HTERT RPE-1 (cell line): ENCODE data around the gene DPP3.
"Not testable (repeated sequence)": the region's sequence is repeated elsewhere in the genome, so short reads cannot be mapped to it uniquely, and the experiment has no call there.

Experiments
- in situ Hi-C: fragments of 300-500 bp; cut with MboI; formaldehyde crosslinking; loops from 4 replicates; pipeline ENCODE4 v1.14.3; 2020; ENCODE audit warnings: low sequenced_read_pairs

DPP3 gene

GRCh38 chr11:66480117-66480938, at the start of gene DPP3:
Gene DPP3 (plus strand): TSS chr11:66480434. CDS start chr11:66482201, 1,767 bp downstream.
- in situ Hi-C loops: no loop called here

- in situ Hi-C loops: not testable (repeated sequence)
These were observed 48.9 kb upstream of the DPP3 start for GRCh38 chr11:66431287-66431686.

- in situ Hi-C loops: not testable (repeated sequence)
These were observed 48.3 kb upstream of the DPP3 start for GRCh38 chr11:66431871-66432329.

GRCh38 chr11:66432597-66432996, 47.6 kb upstream of the DPP3 start:
- in situ Hi-C loops: no loop called here

DNA sequence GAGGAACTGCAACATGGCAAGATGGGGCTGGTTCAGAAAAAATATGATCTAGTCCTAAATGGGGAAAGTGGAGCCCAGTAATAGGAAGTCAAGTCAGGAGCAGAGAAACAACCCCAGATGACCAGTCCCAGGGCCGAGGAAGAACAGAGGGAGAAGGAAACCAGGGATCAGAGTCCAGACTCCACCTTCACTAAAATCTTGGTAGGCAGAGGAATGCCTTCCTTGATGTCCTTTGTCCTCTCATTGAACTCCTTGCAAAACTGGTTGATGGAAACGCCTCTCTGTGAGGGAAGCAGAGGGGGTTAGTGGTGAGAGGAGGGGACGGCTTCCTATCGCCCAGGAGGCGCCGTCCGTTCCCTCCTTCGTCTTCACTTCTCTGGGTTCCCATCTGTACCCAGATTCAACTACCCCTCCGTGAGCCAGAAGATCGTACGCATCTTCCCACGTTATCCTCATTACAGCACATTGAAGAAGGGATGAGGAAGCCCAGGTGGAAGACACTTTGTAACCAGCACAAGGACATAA, 42.2 kb upstream of the DPP3 start:
- in situ Hi-C loops: no loop called here

DNA sequence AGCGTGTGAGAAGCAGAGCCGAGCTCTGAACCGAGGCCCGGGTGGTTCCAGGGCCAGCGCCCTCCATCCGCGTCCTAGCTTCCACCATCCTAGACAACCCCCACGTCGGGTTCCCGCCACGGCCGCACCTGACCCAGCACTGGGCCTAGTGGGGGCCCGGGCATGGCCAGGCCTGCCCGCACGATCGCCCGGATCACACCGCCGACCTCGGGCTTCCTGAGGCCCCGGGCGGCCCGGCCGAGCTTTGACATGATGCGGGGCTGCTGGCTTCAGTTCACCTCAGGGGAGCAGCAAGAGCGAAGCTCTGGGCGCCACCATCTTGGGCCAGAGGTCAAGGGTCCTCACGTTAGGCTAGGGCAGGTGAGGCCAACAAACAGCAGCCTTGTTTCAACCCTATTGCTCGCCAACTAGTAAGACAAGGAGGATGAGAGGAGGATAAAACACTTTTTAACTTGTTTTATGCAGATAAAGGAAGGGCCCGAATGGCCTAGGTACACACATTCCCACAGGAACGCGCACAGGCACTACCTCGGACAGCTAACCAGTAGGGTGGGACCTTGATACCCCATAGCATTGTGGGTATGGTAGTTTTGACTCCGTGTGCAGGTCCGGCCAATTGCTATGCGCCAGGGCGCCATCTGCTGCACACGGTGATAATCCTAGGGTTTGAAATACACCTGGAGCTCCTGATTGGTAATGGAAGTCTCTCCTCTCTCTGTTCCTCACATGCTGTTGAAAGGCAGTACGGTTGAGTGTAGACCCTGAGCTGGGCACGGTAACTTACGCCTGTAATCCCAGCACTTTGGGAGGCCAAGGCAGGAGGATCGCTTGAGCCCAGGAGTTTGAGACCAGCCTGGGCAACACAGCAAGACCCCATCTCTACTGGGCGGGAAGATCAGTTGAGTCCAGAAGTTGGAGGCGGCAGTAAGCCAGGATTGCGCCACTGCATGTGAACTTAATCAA, 41.4 kb upstream of the DPP3 start, which contains the start of gene MRPL11:
Gene MRPL11 (minus strand): TSS at position 345 of the 963 bp plus-strand sequence. CDS start 94 bp downstream, at position 251.
- in situ Hi-C loops: no loop called here

DNA sequence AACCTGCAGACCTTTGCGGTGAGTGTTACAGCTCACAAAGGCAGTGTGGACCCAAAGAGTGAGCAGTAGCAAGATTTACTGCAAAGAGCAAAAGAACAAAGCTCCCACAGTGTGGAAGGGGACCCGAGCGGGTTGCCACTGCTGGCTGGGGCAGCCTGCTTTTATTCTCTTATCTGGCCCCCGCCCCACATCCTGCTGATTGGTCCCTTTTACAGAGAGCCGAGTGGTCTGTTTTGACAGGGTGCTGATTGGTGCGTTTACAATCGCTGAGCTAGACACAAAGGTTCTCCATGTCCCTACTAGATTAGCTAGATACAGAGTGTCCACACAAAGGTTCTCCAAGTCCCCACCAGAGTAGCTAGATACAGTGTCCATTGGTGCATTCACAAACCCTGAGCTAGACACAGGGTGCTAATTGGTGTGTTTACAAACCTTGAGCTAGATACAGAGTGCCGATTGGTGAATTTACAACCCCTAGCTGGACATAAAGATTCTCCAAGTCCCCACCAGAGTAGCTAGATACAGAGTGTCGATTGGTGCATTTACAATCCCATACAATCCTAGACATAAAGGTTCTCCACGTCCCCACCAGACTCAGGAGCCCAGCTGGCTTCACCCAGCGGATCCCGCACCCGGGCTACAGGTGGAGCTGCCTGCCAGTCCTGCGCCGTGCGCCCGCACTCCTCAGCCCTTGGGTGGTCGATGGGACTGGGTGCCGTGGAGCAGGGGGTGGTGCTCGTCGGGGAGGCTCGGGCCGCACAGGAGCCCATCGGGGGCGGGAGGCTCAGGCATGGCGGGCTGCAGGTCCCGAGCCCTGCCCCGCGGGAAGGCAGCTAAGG, 39.9 kb upstream of the DPP3 start:
- in situ Hi-C loops: not testable (repeated sequence)

- in situ Hi-C loops: not testable (repeated sequence)
These were observed 39.3 kb upstream of the DPP3 start for GRCh38 chr11:66440940-66441282.

GRCh38 chr11:66443602-66444001, 36.6 kb upstream of the DPP3 start:
- in situ Hi-C loops: no loop called here

- in situ Hi-C loops: no loop called here
These were observed 33.2 kb upstream of the DPP3 start for GRCh38 chr11:66447012-66447411.

GRCh38 chr11:66448523-66448922, 31.7 kb upstream of the DPP3 start:
- in situ Hi-C loops: no loop called here

DNA sequence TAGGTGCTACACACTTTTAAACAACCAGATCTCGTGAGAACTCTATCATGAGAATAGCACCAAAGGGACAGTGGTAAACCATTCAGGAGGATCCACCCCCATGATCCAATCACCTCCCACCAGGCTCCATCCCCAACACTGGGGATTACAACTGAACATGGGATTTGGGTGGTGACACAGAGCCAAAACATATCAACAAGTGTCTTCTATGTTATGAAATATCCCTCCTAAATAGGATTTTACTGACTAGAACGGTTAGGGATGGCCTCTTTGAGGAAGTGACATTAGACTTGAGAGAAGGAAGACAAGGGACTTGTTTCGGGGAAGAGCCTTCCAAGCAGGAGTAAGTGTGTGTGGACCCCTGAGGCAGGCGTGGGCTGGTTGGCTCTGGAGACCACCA, 29.7 kb upstream of the DPP3 start:
- in situ Hi-C loops: no loop called here

DNA sequence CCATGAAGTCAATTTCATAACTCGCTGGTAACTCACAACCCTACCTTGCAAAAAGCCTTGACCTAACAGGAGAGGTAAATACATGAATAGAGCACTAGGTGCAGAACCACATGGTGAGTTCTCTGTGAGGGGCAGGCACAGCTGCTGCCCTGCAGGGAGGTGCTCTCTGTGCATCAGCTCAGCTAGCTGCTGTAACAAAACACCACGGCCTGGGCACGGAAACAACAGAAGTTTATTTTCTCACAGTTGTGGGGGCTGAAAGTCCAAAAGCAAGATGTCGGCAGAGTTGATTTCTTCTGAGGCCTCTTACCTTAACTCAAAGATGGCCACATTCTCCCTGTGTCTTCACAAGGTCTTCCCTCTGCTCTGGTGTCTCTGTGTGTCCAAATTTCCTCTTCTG, 28.6 kb upstream of the DPP3 start:
- in situ Hi-C loops: no loop called here

- in situ Hi-C loops: no loop called here
These were observed 26.0 kb upstream of the DPP3 start for GRCh38 chr11:66454247-66454646.

DNA sequence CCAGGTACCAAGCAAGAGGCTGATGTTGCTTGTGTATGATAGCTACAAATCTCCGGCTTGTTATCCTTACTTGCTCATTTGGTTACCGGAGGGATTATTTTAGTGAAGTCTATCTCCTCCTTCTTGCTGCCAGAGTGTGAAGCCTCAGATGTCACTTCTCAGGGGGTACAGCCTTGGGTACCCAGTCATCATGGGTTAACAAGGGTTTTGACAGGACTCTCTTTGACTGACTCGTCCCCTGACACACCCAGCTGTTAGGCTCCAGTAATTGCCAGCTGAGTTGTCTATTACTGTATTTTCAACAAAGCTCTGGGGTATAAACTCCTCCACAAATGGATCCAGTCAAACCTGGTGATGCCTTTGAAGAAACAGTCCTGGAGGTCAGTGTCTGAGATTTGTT, 25.4 kb upstream of the DPP3 start:
- in situ Hi-C loops: no loop called here

GRCh38 chr11:66457826-66458225, 22.4 kb upstream of the DPP3 start:
- in situ Hi-C loops: no loop called here

- in situ Hi-C loops: no loop called here
These were observed 21.0 kb upstream of the DPP3 start for GRCh38 chr11:66459138-66459778.

DNA sequence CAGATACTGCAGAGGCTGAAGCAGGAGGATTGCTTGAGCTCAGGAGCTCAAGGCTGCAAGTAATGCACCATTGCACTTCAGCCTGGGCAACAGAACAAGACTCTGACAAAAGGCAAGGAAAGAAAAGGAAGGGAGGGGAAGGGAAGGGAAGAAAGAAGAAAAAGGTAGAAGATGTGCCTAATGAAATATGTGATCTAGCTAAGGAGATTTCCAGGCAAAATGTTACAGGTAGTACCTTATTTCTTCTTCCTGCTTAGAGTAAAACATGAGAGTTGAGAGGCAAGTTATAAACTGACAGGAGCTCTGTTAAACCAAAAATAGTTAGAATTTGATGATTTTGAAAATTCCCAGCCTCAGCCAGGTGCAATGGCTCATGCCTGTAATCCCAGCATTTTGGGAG, 18.2 kb upstream of the DPP3 start:
- in situ Hi-C loops: no loop called here

GRCh38 chr11:66462911-66463310, 17.3 kb upstream of the DPP3 start:
- in situ Hi-C loops: no loop called here

DNA sequence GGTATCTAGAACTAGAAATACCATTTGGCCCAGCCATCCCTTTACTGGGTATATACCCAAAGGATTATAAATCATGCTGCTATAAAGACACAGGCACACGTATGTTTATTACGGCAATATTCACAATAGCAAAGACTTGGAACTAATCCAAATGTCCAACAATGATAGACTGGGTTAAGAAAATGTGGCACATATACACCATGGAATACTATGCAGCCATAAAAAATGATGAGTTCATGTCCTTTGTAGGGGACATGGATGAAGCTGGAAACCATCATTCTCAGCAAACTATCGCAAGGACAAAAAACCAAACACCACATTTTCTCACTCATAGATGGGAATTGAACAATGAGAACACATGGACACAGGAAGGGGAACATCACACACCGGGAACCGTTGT, 16.1 kb upstream of the DPP3 start:
- in situ Hi-C loops: not testable (repeated sequence)
